IMR-90 (cell line): ENCODE data around the gene MECR. TPM values are rescaled to one million over a fixed set of nuclear protein-coding genes. Genes with fewer than 3 reads are reported as not detected.

Experiments used
- polyA plus RNA-seq, 3 experiments: library from polyadenylated mRNA; depleted of rRNA; stranded (reverse); fragments of >200 nt; gene quantifications; 2 replicates each; pipeline ENCODE4 v1.2.3, GENCODE V29; 2012; ENCODE audit warnings: low replicate concordance in 1 of 3
- total RNA-seq: library from RNA; depleted of rRNA; stranded (reverse); fragments of >200 nt; gene quantifications from 2 replicates; pipeline ENCODE4 v1.2.3, GENCODE V29; 2012
- TF ChIP-seq, protein P1 (sequence below): conservative IDR thresholded peaks from 2 replicates; pipeline ENCODE4 v1.5.1; 2012; ENCODE audit warnings: mild to moderate bottlenecking, low read depth, low read length, improper control_type of control experiment

Gene MECR
- total and polyA plus RNA-seq, 2 of the 4 experiments (the other 2 are of a cell fraction), result 20.3 to 24.8 TPM

DNA sequence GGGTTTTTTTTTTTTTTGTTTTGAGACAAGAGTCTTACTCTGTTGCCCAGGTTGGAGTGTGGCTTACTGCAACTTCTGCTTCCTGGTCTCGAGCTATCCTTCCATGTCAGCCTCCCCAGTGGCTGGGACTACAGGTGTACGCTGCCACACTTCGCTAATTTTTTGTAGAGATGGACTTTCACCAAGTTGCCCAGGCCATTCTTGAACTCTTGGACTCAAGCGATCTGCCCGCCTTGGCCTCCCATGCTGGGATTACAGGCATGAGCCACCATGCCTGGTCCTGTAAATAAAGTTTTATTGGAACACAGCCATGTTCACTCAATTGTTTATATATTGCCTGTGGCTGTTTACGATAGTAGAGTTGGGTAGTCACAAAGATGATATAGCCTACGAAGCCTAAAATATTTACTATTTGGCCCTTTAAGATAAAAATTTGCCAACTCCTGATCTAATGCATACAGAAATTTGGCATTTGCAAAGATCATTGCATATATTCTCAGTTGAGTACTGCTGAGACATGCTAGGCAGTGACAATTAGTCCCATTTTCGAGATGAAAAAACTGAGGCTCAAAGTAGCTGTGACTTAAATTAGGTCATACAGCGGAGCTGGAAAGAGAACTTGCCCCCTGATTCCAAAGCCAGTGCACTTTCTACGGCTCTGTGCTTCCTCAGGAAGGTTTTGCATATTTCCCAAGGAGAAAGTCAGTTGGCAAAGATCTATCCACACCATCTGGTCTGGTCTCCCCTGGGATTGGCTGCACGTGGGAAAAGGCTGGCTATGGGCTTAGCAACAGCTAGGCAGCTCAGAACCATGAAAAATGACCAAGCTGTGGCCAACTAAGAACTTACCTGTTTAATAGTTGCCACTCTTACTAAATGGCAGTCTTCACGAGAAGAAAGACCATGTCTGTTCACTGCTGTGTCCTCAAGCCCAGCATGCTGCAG is 19.4 kb downstream of the MECR start (continued):
- TF ChIP-seq, protein P1, sequence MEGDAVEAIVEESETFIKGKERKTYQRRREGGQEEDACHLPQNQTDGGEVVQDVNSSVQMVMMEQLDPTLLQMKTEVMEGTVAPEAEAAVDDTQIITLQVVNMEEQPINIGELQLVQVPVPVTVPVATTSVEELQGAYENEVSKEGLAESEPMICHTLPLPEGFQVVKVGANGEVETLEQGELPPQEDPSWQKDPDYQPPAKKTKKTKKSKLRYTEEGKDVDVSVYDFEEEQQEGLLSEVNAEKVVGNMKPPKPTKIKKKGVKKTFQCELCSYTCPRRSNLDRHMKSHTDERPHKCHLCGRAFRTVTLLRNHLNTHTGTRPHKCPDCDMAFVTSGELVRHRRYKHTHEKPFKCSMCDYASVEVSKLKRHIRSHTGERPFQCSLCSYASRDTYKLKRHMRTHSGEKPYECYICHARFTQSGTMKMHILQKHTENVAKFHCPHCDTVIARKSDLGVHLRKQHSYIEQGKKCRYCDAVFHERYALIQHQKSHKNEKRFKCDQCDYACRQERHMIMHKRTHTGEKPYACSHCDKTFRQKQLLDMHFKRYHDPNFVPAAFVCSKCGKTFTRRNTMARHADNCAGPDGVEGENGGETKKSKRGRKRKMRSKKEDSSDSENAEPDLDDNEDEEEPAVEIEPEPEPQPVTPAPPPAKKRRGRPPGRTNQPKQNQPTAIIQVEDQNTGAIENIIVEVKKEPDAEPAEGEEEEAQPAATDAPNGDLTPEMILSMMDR, result no peak
